Activated T-helper 1 cell treated with anti-CD3 and anti-CD28 coated beads, Interleukin-12 subunit alpha, Interleukin-12 subunit beta, Interleukin-2, Interleukin-4 antibody, amounts not matched to agents 30 ng/mL and 10 ng/mL and 1 ng/mL, durations not matched to agents 14 hours and 24 hours and 36 hours (primary cell): ENCODE measurements around the gene KRTAP12-2. TPM values are rescaled to one million over a fixed set of nuclear protein-coding genes. Genes with fewer than 3 reads are reported as not detected.

Source experiments
- DNase-seq: peaks from one replicate; pipeline ENCODE4 v3.0.0; 2021; ENCODE audit warnings: low spot score
- H3K27ac Mint-ChIP-seq: one replicate; pipeline ENCODE4 v1.8.0; 2021; ENCODE audit warnings: mild to moderate bottlenecking, mixed read lengths
- H3K27me3 Mint-ChIP-seq: one replicate; pipeline ENCODE4 v1.8.0; 2022; ENCODE audit warnings: mild to moderate bottlenecking, moderate library complexity, mixed read lengths; ENCODE audit not compliant: insufficient read depth
- H3K36me3 Mint-ChIP-seq: one replicate; pipeline ENCODE4 v1.8.0; 2021; ENCODE audit warnings: low read depth, mixed read lengths
- H3K4me1 Mint-ChIP-seq: one replicate; pipeline ENCODE4 v1.8.0; 2021; ENCODE audit warnings: low read depth, mixed read lengths
- H3K4me3 Mint-ChIP-seq: one replicate; pipeline ENCODE4 v1.8.0; 2021; ENCODE audit warnings: mild to moderate bottlenecking, moderate library complexity, mixed read lengths
- H3K9me3 Mint-ChIP-seq: one replicate; pipeline ENCODE4 v1.8.0; 2021; ENCODE audit warnings: mixed read lengths
- intact Hi-C: fragments of 100-400 bp; cut with micrococcal nuclease; formaldehyde crosslinking; loops from one replicate; pipeline ENCODE4 v1.15.1; 2024
- total RNA-seq: library from RNA; stranded (reverse); gene quantifications from 2 replicates; pipeline ENCODE4 v1.2.3, GENCODE V29; 2022

KRTAP12-2 gene
- total RNA-seq, 1 donor from 2014 or later = not detected

- no peak overlapping the region for H3K27ac Mint-ChIP-seq
- H3K9me3 Mint-ChIP-seq = peaks cover 4% of the 10 kb centered on the region
- H3K36me3 Mint-ChIP-seq = peaks cover 2% of the 10 kb centered on the region
- H3K4me1 Mint-ChIP-seq = peaks cover 10% of the 10 kb centered on the region
- peaks cover 68% of the 10 kb centered on the region for H3K27me3 Mint-ChIP-seq
- no peak overlapping the region for H3K4me3 Mint-ChIP-seq
- intact Hi-C loops = no loop called here
- DNase-seq = no peak
These were observed 41.6 kb upstream of the KRTAP12-2 start for GRCh38 chr21:44708213-44708865.

GRCh38 chr21:44706706-44707581 lies 40.2 kb upstream of the KRTAP12-2 start:
- Mint-ChIP-seq H3K9me3 (peaks cover 4% of the 10 kb centered on the region), H3K36me3 (peaks cover 2% of the 10 kb centered on the region), H3K4me1 (peaks cover 10% of the 10 kb centered on the region), H3K27ac (no peak overlapping the region), H3K27me3 (peaks cover 58% of the 10 kb centered on the region), H3K4me3 (no peak overlapping the region)
- no peak for DNase-seq
- intact Hi-C loops = no loop called here

DNA sequence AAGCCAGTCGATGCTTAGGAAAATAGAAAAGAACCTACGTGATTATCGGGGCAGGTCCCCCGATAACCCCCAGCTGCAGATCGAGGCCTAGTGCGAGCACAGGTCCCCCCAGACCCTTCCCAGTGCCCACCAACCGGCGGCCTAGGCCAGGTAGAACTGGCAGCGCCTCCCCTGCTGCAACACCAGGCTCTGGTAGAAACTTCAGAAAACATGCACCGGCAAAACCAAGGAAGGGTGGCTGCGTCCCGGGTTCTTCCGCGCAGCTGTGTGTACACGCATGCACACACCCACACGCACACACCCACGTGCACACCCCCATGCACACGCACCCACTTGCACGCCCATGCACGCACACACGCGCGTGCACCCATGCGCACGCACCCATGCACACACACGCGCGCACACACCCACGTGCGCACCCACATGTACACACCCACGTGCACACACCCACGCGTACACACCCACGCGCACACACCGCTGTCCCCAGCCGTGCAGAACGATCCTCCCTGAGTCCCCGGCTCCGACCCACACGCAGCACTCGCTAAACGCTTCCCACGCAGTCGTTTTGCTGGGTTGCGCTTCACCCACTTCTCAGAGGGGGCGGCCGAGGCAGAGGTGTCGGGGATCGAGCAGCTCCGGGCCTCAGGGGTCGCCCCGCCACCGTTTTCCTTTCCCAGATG lies 39.4 kb upstream of the KRTAP12-2 start:
- H3K4me3 Mint-ChIP-seq = no peak overlapping the region
- DNase-seq = no peak
- no peak overlapping the region for H3K27ac Mint-ChIP-seq
- H3K36me3 Mint-ChIP-seq = peaks cover 2% of the 10 kb centered on the region
- intact Hi-C loops = no loop called here
- peaks cover 59% of the 10 kb centered on the region for H3K27me3 Mint-ChIP-seq
- H3K4me1 Mint-ChIP-seq = peaks cover 10% of the 10 kb centered on the region
- H3K9me3 Mint-ChIP-seq = peaks cover 4% of the 10 kb centered on the region

DNA sequence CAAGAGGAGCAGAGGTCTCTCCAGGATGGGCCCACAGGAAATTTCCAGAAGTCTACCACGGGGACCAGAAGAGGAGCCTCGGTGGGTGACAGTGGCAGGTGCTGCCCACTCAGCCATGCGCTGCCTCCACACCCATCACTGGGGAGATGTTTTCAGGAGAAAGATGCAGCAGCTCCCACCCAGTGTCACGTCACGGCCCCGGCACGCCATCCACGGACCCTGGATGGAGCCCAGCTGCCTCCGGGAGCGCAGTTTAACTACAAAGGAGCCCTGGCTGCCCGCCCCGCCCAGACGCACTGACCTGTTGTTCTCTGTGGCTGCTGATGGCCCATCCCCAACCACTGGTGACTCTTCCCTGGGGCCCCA lies 37.9 kb upstream of the KRTAP12-2 start:
- Mint-ChIP-seq H3K4me1 (peaks cover 6% of the 10 kb centered on the region), H3K27me3 (peaks cover 56% of the 10 kb centered on the region), H3K9me3 (peaks cover 4% of the 10 kb centered on the region), H3K27ac (no peak overlapping the region), H3K36me3 (peaks cover 2% of the 10 kb centered on the region), H3K4me3 (no peak overlapping the region)
- intact Hi-C loops = no loop called here
- DNase-seq = no peak

- peaks cover 56% of the 10 kb centered on the region for H3K27me3 Mint-ChIP-seq
- peaks cover 4% of the 10 kb centered on the region for H3K9me3 Mint-ChIP-seq
- DNase-seq = no peak
- H3K4me1 Mint-ChIP-seq = no peaks in the 10 kb centered on the region
- no peak overlapping the region for H3K27ac Mint-ChIP-seq
- intact Hi-C loops = no loop called here
- H3K36me3 Mint-ChIP-seq = peaks cover 2% of the 10 kb centered on the region
- no peak overlapping the region for H3K4me3 Mint-ChIP-seq
These were observed 37.3 kb upstream of the KRTAP12-2 start for GRCh38 chr21:44703731-44704635.

GRCh38 chr21:44702973-44703730 lies 36.4 kb upstream of the KRTAP12-2 start:
- no peak overlapping the region for H3K27ac Mint-ChIP-seq
- intact Hi-C loops = no loop called here
- no peaks in the 10 kb centered on the region for H3K4me1 Mint-ChIP-seq
- H3K4me3 Mint-ChIP-seq = no peak overlapping the region
- peaks cover 4% of the 10 kb centered on the region for H3K9me3 Mint-ChIP-seq
- H3K36me3 Mint-ChIP-seq = peaks cover 2% of the 10 kb centered on the region
- no peak for DNase-seq
- H3K27me3 Mint-ChIP-seq = peaks cover 54% of the 10 kb centered on the region

- DNase-seq = no peak
- H3K4me1 Mint-ChIP-seq = no peaks in the 10 kb centered on the region
- intact Hi-C loops = no loop called here
- no peak overlapping the region for H3K4me3 Mint-ChIP-seq
- no peak overlapping the region for H3K27ac Mint-ChIP-seq
- H3K36me3 Mint-ChIP-seq = peaks cover 2% of the 10 kb centered on the region
- H3K27me3 Mint-ChIP-seq = peaks cover 54% of the 10 kb centered on the region
- H3K9me3 Mint-ChIP-seq = peaks cover 4% of the 10 kb centered on the region
These were observed 35.6 kb upstream of the KRTAP12-2 start for GRCh38 chr21:44702111-44702972.

DNA sequence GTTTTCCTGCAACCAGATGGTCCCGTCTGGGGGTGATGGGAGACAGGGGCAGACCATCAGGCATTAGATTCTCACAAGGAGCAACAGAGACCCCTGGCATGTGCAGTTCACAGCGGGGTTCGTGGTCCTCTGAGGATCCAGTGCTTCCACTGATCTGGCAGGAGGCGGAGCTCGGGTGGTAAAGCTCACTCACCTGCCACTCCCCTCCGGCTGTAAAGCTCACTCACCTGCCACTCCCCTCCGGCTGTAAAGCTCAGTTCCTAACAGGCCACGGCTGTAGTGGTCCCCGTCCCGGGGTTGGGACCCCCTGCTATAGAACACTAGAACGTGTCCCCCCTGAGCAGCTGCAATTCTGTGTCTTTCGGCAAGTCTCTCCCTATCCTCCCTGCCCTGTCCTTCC lies 34.8 kb upstream of the KRTAP12-2 start:
- DNase-seq = no peak

DNA sequence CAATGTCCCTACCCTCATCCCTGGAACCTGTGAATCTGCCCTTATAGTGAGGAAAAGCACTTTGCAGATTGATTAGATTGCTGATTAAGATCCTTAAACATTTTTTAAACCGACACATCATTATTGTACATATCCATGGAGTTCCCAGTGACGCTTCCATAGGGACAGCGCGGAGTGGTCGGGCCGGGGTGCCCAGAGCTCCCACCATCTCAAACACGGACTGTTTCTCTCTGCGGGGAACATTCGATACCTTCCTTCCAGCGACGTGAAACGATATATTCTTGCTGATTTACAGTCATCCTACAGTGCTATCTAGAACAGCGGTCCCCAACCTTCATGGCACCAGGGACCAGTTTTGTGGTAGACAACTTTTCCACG lies 34.3 kb upstream of the KRTAP12-2 start:
- no peak for DNase-seq
- Mint-ChIP-seq H3K36me3 (peaks cover 2% of the 10 kb centered on the region), H3K4me1 (no peaks in the 10 kb centered on the region), H3K4me3 (no peak overlapping the region), H3K27me3 (peaks cover 54% of the 10 kb centered on the region), H3K27ac (no peak overlapping the region), H3K9me3 (peaks cover 4% of the 10 kb centered on the region)
- intact Hi-C loops = no loop called here

More for the DNA sequence above, 34.8 kb upstream of the KRTAP12-2 start:
- Mint-ChIP-seq H3K27ac (no peak overlapping the region), H3K27me3 (peaks cover 56% of the 10 kb centered on the region), H3K4me1 (no peaks in the 10 kb centered on the region), H3K36me3 (peaks cover 2% of the 10 kb centered on the region), H3K9me3 (peaks cover 4% of the 10 kb centered on the region), H3K4me3 (no peak overlapping the region)
- intact Hi-C loops = no loop called here

DNA sequence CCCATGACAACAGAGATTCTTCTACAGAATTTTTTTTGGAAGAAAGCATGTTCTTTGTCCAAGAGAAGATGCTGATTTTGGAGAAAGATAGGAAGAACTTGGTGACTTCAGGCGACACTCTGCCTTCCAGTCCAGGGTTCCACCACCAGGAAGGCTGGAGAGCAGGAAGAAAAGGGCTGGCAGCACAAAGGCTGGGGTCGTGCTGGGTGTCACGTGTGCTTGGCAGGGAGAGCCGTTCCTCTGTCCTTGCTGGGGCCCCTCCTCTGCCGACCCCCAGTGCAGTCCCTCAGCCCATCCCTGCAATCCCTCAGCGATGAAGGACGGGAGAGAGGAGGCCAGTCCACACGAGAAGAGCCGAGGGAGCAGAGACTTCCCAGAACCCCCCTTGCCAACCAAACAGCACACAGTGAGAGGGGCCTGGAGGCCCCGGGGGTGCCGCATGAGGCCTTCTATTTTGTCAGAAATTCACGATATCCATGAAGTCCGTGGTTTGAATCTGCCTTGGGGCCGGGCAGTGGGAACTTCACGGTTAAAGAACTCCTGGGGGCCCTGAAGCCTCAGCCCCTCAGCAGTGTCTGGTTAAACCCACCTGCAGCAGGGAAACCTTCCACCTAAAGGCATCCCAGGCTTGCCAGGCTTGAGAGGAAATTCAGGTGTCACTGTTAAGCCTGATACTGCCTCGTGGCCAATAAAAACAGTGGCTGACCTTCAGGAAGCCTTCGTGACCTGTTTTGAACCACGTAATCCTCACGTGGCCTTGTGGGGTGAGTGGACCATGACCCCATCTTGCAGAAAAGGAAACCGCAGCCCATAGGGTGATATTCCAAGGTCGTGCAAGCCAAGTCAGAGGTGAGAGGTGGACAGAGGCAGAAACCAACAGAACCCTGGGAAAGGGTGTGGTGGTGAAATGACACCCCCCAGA lies 33.6 kb upstream of the KRTAP12-2 start:
- intact Hi-C loops = no loop called here
- Mint-ChIP-seq H3K27me3 (peaks cover 56% of the 10 kb centered on the region), H3K9me3 (no peaks in the 10 kb centered on the region), H3K4me3 (no peak overlapping the region), H3K4me1 (no peaks in the 10 kb centered on the region), H3K27ac (no peak overlapping the region), H3K36me3 (no peaks in the 10 kb centered on the region)
- no peak for DNase-seq
